ENCODE data around the gene HOXB1. TPM values are rescaled to one million over a fixed set of nuclear protein-coding genes. Genes with fewer than 3 reads are reported as not detected.

The HOXB1 gene
- total RNA-seq, 1 donor from 2014 or later, result not detected

GRCh38 chr17:48528936-48529682, 1.7 kb downstream of the HOXB1 start:
- H3K4me1 Mint-ChIP-seq (ENCODE audit: unreplicated experiment), result peaks cover 21% of the 10 kb centered on the region
- no peak overlapping the region for H3K27ac Mint-ChIP-seq (ENCODE audit: unreplicated experiment)
- no peak for DNase-seq (ENCODE audit: low spot score)
- TF ChIP-seq CTCF (IDR thresholded peaks at IDR 0.05; ENCODE audit: unreplicated experiment), result no peak
- H3K27me3 Mint-ChIP-seq (ENCODE audit: unreplicated experiment), result peaks cover 23% of the 10 kb centered on the region
- H3K4me3 Mint-ChIP-seq (ENCODE audit: unreplicated experiment), result no peak overlapping the region
- H3K36me3 Mint-ChIP-seq (ENCODE audit: low read depth, unreplicated experiment), result no peaks in the 10 kb centered on the region
- no peaks in the 10 kb centered on the region for H3K9me3 Mint-ChIP-seq (ENCODE audit: unreplicated experiment)

GRCh38 chr17:48528153-48528935, 2.5 kb downstream of the HOXB1 start:
- Mint-ChIP-seq H3K36me3 (ENCODE audit: low read depth, unreplicated experiment) (no peaks in the 10 kb centered on the region), H3K4me1 (ENCODE audit: unreplicated experiment) (peaks cover 21% of the 10 kb centered on the region), H3K27me3 (ENCODE audit: unreplicated experiment) (peaks cover 22% of the 10 kb centered on the region), H3K4me3 (ENCODE audit: unreplicated experiment) (no peak overlapping the region), H3K27ac (ENCODE audit: unreplicated experiment) (no peak overlapping the region), H3K9me3 (ENCODE audit: unreplicated experiment) (no peaks in the 10 kb centered on the region)
- no peak for TF ChIP-seq CTCF (IDR thresholded peaks at IDR 0.05; ENCODE audit: unreplicated experiment)
- no peak for DNase-seq (ENCODE audit: low spot score)

GRCh38 chr17:48527547-48527932, 3.3 kb downstream of the HOXB1 start:
- DNase-seq (ENCODE audit: low spot score), result no peak
- Mint-ChIP-seq H3K4me1 (ENCODE audit: unreplicated experiment) (peaks cover 21% of the 10 kb centered on the region), H3K9me3 (ENCODE audit: unreplicated experiment) (no peaks in the 10 kb centered on the region), H3K27ac (ENCODE audit: unreplicated experiment) (no peak overlapping the region), H3K36me3 (ENCODE audit: low read depth, unreplicated experiment) (no peaks in the 10 kb centered on the region), H3K4me3 (ENCODE audit: unreplicated experiment) (no peak overlapping the region), H3K27me3 (ENCODE audit: unreplicated experiment) (peaks cover 20% of the 10 kb centered on the region)
- no peak for TF ChIP-seq CTCF (IDR thresholded peaks at IDR 0.05; ENCODE audit: unreplicated experiment)

- H3K36me3 Mint-ChIP-seq (ENCODE audit: low read depth, unreplicated experiment), result no peaks in the 10 kb centered on the region
- no peaks in the 10 kb centered on the region for H3K9me3 Mint-ChIP-seq (ENCODE audit: unreplicated experiment)
- DNase-seq (ENCODE audit: low spot score), result peak; percentile 32
- no peak for TF ChIP-seq CTCF (IDR thresholded peaks at IDR 0.05; ENCODE audit: unreplicated experiment)
- no peak overlapping the region for H3K27ac Mint-ChIP-seq (ENCODE audit: unreplicated experiment)
- peaks cover 23% of the 10 kb centered on the region for H3K4me1 Mint-ChIP-seq (ENCODE audit: unreplicated experiment)
- H3K27me3 Mint-ChIP-seq (ENCODE audit: unreplicated experiment), result peaks cover 18% of the 10 kb centered on the region
- no peak overlapping the region for H3K4me3 Mint-ChIP-seq (ENCODE audit: unreplicated experiment)
Observed at GRCh38 chr17:48526608-48527546, 3.9 kb downstream of the HOXB1 start.
